Measurements from ENCODE around the gene RBM33.

RBM33 gene

DNA sequence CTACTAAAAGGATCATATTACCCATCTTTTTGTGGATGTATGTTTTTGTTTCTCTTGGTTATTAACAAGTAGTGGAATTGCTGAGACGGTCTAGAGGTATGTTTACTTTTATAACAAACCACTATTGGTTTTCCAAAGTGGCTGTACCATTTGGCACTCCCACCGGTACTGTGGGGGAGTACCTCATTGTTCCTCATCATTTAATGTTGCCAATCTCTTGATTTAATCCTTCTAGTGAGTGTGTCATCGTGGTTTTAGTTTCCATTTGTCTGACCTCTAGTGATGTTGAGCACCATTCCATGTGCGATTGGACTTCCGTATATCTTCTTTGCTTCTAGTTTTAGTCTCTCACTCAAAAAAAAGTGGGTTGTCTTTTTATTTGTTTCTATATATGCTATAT, 50.4 kb downstream of the RBM33 start:
- H3K27me3 Mint-ChIP-seq (ENCODE audit: low read depth): no peaks in the 10 kb centered on the region
- no peak overlapping the region for H3K4me3 Mint-ChIP-seq
- TF ChIP-seq, protein P1, sequence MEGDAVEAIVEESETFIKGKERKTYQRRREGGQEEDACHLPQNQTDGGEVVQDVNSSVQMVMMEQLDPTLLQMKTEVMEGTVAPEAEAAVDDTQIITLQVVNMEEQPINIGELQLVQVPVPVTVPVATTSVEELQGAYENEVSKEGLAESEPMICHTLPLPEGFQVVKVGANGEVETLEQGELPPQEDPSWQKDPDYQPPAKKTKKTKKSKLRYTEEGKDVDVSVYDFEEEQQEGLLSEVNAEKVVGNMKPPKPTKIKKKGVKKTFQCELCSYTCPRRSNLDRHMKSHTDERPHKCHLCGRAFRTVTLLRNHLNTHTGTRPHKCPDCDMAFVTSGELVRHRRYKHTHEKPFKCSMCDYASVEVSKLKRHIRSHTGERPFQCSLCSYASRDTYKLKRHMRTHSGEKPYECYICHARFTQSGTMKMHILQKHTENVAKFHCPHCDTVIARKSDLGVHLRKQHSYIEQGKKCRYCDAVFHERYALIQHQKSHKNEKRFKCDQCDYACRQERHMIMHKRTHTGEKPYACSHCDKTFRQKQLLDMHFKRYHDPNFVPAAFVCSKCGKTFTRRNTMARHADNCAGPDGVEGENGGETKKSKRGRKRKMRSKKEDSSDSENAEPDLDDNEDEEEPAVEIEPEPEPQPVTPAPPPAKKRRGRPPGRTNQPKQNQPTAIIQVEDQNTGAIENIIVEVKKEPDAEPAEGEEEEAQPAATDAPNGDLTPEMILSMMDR (IDR thresholded peaks at IDR 0.05; ENCODE audit: unreplicated experiment in 3 of 3): no peak
- H3K9me3 Mint-ChIP-seq: peaks cover 10% of the 10 kb centered on the region
- peaks cover 7% of the 10 kb centered on the region for H3K4me1 Mint-ChIP-seq
- no peak overlapping the region for H3K27ac Mint-ChIP-seq
- H3K36me3 Mint-ChIP-seq (ENCODE audit: low read depth): peaks cover 56% of the 10 kb centered on the region

DNA sequence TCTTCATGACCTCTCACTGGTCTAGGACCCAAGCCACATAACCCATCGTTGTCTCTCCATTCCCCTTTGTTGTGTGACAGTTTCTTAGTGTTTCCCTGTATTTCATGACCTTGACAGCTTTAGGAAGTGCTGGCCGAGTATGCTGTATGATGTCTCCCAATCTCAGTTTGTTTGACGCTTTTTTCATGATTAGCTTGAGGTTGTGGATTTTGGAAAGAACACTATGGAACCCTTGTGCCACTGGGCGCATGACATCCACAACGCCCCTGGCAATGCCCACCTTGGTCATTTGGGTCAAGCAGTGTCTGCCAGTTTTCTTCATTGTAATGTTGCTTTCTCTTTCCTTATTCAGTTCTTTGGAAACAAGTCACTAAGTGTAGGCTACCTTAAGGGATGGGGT, 52.3 kb downstream of the RBM33 start:
- Mint-ChIP-seq H3K27ac (no peak overlapping the region), H3K4me3 (no peak overlapping the region), H3K36me3 (ENCODE audit: low read depth) (peaks cover 55% of the 10 kb centered on the region), H3K4me1 (peaks cover 11% of the 10 kb centered on the region), H3K27me3 (ENCODE audit: low read depth) (no peaks in the 10 kb centered on the region), H3K9me3 (no peaks in the 10 kb centered on the region)
- TF ChIP-seq, protein P1 (IDR thresholded peaks at IDR 0.05; ENCODE audit: unreplicated experiment in 3 of 3): no peak

DNA sequence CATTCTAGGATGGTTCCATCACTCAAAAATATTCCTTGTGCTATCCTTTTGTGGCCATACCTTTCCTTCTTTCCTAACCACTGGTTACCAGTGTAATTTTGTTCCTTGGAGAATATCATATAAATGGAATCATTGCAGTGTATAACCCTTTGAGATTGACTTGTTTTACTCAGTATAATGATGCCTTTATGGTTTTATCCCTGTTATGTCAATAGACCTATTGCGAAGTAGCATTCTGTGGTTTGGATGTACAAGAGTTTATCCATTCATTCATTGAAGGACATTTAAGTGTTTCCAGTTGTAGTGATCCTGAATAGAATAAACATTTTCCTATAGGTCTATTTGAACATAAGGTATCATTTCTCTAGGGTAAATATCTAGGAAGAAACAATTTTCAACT, 54.2 kb downstream of the RBM33 start:
- Mint-ChIP-seq H3K27ac (no peak overlapping the region), H3K27me3 (ENCODE audit: low read depth) (no peaks in the 10 kb centered on the region), H3K4me1 (peaks cover 11% of the 10 kb centered on the region), H3K4me3 (no peak overlapping the region), H3K9me3 (no peaks in the 10 kb centered on the region), H3K36me3 (ENCODE audit: low read depth) (peaks cover 67% of the 10 kb centered on the region)
- TF ChIP-seq, protein P1 (IDR thresholded peaks at IDR 0.05; ENCODE audit: unreplicated experiment in 3 of 3): no peak

DNA sequence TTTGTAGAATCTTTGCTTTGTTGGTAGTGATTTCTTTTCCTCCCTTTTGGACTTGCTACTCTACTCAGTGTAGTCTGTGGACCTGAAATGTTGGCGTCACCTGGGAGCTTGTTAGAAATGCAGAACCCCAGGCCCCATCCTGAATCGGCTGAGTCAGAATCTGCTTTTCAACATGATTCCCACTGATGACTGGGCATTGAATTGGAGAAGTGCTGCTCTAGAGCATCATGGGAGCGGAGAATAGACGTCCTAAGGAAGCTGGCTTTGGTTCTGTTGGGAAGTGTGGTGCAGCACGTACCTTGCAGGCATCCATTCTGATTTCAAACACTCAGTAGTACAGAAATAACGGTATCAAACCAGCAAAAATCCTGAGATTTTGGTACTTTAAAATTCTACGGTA, 54.7 kb downstream of the RBM33 start:
- no peaks in the 10 kb centered on the region for H3K9me3 Mint-ChIP-seq
- H3K4me3 Mint-ChIP-seq: no peak overlapping the region

GRCh38 chr7:155700847-155701246, 56.4 kb downstream of the RBM33 start:
- no peak overlapping the region for H3K4me3 Mint-ChIP-seq

More for the DNA sequence above, 54.7 kb downstream of the RBM33 start:
- Mint-ChIP-seq H3K36me3 (ENCODE audit: low read depth) (peaks cover 69% of the 10 kb centered on the region), H3K27me3 (ENCODE audit: low read depth) (no peaks in the 10 kb centered on the region), H3K27ac (peak overlapping the region in 1 of 3 experiments; percentile 45), H3K4me1 (peaks cover 11% of the 10 kb centered on the region)
- TF ChIP-seq, protein P1 (IDR thresholded peaks at IDR 0.05; ENCODE audit: unreplicated experiment in 3 of 3): no peak

GRCh38 chr7:155701972-155702544, 57.6 kb downstream of the RBM33 start:
- Mint-ChIP-seq H3K36me3 (ENCODE audit: low read depth) (peaks cover 70% of the 10 kb centered on the region), H3K27me3 (ENCODE audit: low read depth) (no peaks in the 10 kb centered on the region), H3K27ac (no peak overlapping the region), H3K4me3 (no peak overlapping the region), H3K9me3 (no peaks in the 10 kb centered on the region), H3K4me1 (peaks cover 5% of the 10 kb centered on the region)
- TF ChIP-seq, protein P1 (IDR thresholded peaks at IDR 0.05; ENCODE audit: unreplicated experiment in 3 of 3): no peak

More at GRCh38 chr7:155700847-155701246, 56.4 kb downstream of the RBM33 start:
- H3K27me3 Mint-ChIP-seq (ENCODE audit: low read depth): no peaks in the 10 kb centered on the region
- TF ChIP-seq, protein P1 (IDR thresholded peaks at IDR 0.05; ENCODE audit: unreplicated experiment in 3 of 3): no peak
- H3K27ac Mint-ChIP-seq: no peak overlapping the region
- peaks cover 70% of the 10 kb centered on the region for H3K36me3 Mint-ChIP-seq (ENCODE audit: low read depth)
- H3K4me1 Mint-ChIP-seq: peaks cover 5% of the 10 kb centered on the region
- no peaks in the 10 kb centered on the region for H3K9me3 Mint-ChIP-seq
